Adrenal gland (tissue), 12 donors: ENCODE measurements around the gene DGKH. TPM values are rescaled to one million over a fixed set of nuclear protein-coding genes. Genes with fewer than 3 reads are reported as not detected.
A peak's percentile ranks its signal among the peaks of the same experiment; 100 is the strongest.

Experiments
- DNase-seq, 7 donors: peaks; one replicate each; pipeline ENCODE4 v3.0.0-alpha.2; 2019 to 2020
- H3K27ac ChIP-seq, 5 donors: fragments of 200-600 bp; sonication (generic) in 4 of 5; 1 replicate in 3 of 5; 2 replicates in 2 of 5; pipeline versions ENCODE4 v1.5.1 to v1.8.0; 2016 to 2020; ENCODE audit warnings: mild to moderate bottlenecking in 1 of 5
- H3K27me3 ChIP-seq: fragments of 200-600 bp; 2 replicates; pipeline ENCODE4 v1.8.0; 2021
- H3K36me3 ChIP-seq, 2 donors: fragments of 200-600 bp; replicated peaks in 1 of 2; 1 replicate in 1 of 2; 2 replicates in 1 of 2; pipeline versions ENCODE4 v1.5.1 to v1.8.0; 2018 to 2022
- H3K4me1 ChIP-seq, 2 donors: fragments of 200-600 bp; replicated peaks in 1 of 2; 1 replicate in 1 of 2; 2 replicates in 1 of 2; pipeline versions ENCODE4 v1.5.1 to v1.8.0; 2018 to 2021
- H3K4me3 ChIP-seq, 4 donors: fragments of 200-600 bp; sonication (generic) in 3 of 4; one replicate each; pipeline ENCODE4 v1.5.1; 2016 to 2018
- H3K9me3 ChIP-seq, 3 donors: fragments of 200-600 bp; sonication (generic) in 1 of 3; replicated peaks in 1 of 3; 1 replicate in 2 of 3; 2 replicates in 1 of 3; pipeline versions ENCODE4 v1.5.1 to v1.8.0; 2016 to 2021
- CTCF ChIP-seq, 6 experiments: fragments of 450-650 bp in 4 of 6; fragments of 200-600 bp in 2 of 6; sonication (generic) in 1 of 6; IDR thresholded peaks; 1 replicate in 5 of 6; 2 replicates in 1 of 6; pipeline versions ENCODE4 v1.5.1 to v1.8.0; 2016 to 2021; ENCODE audit warnings: antibody characterized with exemption in 6 of 6, mild to moderate bottlenecking in 2 of 6, moderate library complexity in 1 of 6
- POLR2A ChIP-seq, 2 donors: fragments of 450-650 bp; IDR thresholded peaks; one replicate each; pipeline ENCODE4 v1.6.1; 2017; ENCODE audit warnings: antibody characterized with exemption in 2 of 2, mild to moderate bottlenecking in 2 of 2, moderate library complexity in 1 of 2
- WGBS, 4 donors: extraction: QIAGEN DNeasy Blood & Tissue Kit in 2 of 4; methylation state at CpG; one replicate each; pipeline versions ENCODE4 v1.1.5 to v1.1.7; 2013 to 2017; 5-methylcytosine and 5-hydroxymethylcytosine counted together
- intact Hi-C, 2 donors: fragments of 100-400 bp; cut with DNase I; formaldehyde crosslinking; loops; one replicate each; pipeline versions ENCODE4 v1.14.1 to v1.15.0; 2022 to 2023
- polyA plus RNA-seq, 3 donors: library from polyadenylated mRNA; stranded (reverse); fragments of 200-250 nt in 2 of 3; fragments of 350-450 nt in 1 of 3; fragmentation: Illumina TruSeq in 1 of 3; extraction: RNeasy Lipid Tissue Mini Kit (QIAGEN cat#74804) in 1 of 3; gene quantifications; one replicate each; pipeline ENCODE4 v1.2.3, GENCODE V29; 2013 to 2014
- total RNA-seq, 9 donors: library from RNA; depleted of rRNA in 4 of 9; stranded (reverse); fragments of >200 nt in 4 of 9; fragments of 120-200 nt in 1 of 9; fragmentation: NEBNext Ultra II Directional in 1 of 9; extraction: Animal tissue kit (Norgen Biotek cat#: 25700) in 1 of 9; gene quantifications; one replicate each; pipeline versions ENCODE4 v1.1.0 to v1.2.4, GENCODE V29; 2013 to 2023
- donor health status: healthy with polysubstance abuse.
- donor health status: Bipolar disorder and iron deficiency.
- donor health status: DM: yes; HTN: yes; CAD: no.
- donor health status: DM: no; HTN: no; CAD: no.
- donor health status: DM: no; HTN: no; CAD: no.
- donor health status: DM: yes; HTN: yes; CAD: no.

The DGKH gene
- total and polyA plus RNA-seq, 12 donors = 0.81 to 7.1 (median 3.6) TPM

GRCh38 chr13:42108217-42108616, 59.8 kb downstream of the DGKH start:
- DNase-seq = no peak
- H3K4me1 ChIP-seq = no peaks in the 10 kb centered on the region
- H3K36me3 ChIP-seq = no peaks in the 10 kb centered on the region
- WGBS, 4 donors = 92 to 93% (median 93%) methylated on average over 4 of the region's 4 CpGs
- H3K9me3 ChIP-seq = no peaks in the 10 kb centered on the region
- intact Hi-C loops = loop anchor here in 1 of 2 donors (10.0 kb wide), 1 partner anchor 443 kb away; no protein-coding TSS in a partner anchor
- TF ChIP-seq CTCF (IDR thresholded peaks at IDR 0.05) = no peak
- no peak for TF ChIP-seq POLR2A (IDR thresholded peaks at IDR 0.05)
- no peak overlapping the region for H3K4me3 ChIP-seq
- H3K27me3 ChIP-seq = no peaks in the 10 kb centered on the region
- H3K27ac ChIP-seq = no peak overlapping the region

- H3K27me3 ChIP-seq = no peaks in the 10 kb centered on the region
- TF ChIP-seq POLR2A (IDR thresholded peaks at IDR 0.05) = no peak
- TF ChIP-seq CTCF (IDR thresholded peaks at IDR 0.05) = no peak
- DNase-seq = no peak
- WGBS, 4 donors = 89 to 100% (median 95%) methylated on average over 2 of the region's 2 CpGs
- intact Hi-C loops = loop anchor here (5.0 to 10.0 kb wide), 3 partner anchors 443 to 695 kb away; no protein-coding TSS in a partner anchor
- no peak overlapping the region for H3K4me3 ChIP-seq
- no peaks in the 10 kb centered on the region for H3K36me3 ChIP-seq
- H3K4me1 ChIP-seq = no peaks in the 10 kb centered on the region
- no peaks in the 10 kb centered on the region for H3K9me3 ChIP-seq
- H3K27ac ChIP-seq = no peak overlapping the region
Measured at GRCh38 chr13:42109957-42110356, 61.5 kb downstream of the DGKH start.

- TF ChIP-seq POLR2A (IDR thresholded peaks at IDR 0.05) (no peak), CTCF (IDR thresholded peaks at IDR 0.05) (peak; percentile 81 to 93 (median 86))
- no peaks in the 10 kb centered on the region for H3K36me3 ChIP-seq
- WGBS, 4 donors = 14 to 19% (median 16%) methylated on average over 7 of the region's 7 CpGs
- DNase-seq = peak in 4 of 7 donors; percentile 21 to 36 (median 30)
- no peaks in the 10 kb centered on the region for H3K27me3 ChIP-seq
- intact Hi-C loops = loop anchor here (5.0 to 10.0 kb wide), 2 partner anchors 443 to 696 kb away; no protein-coding TSS in a partner anchor
- H3K4me3 ChIP-seq = no peak overlapping the region
- H3K9me3 ChIP-seq = no peaks in the 10 kb centered on the region
- H3K27ac ChIP-seq = no peak overlapping the region
- H3K4me1 ChIP-seq = no peaks in the 10 kb centered on the region
Measured at GRCh38 chr13:42110410-42111155, 62.1 kb downstream of the DGKH start.

GRCh38 chr13:42112864-42113263, 64.4 kb downstream of the DGKH start:
- DNase-seq = no peak
- H3K27me3 ChIP-seq = no peaks in the 10 kb centered on the region
- no peaks in the 10 kb centered on the region for H3K36me3 ChIP-seq
- intact Hi-C loops = loop anchor here (5.0 to 10.0 kb wide), 2 partner anchors 446 to 698 kb away; no protein-coding TSS in a partner anchor
- no peak overlapping the region for H3K4me3 ChIP-seq
- 54 to 70% (median 67%) methylated on average over 3 to 4 of the region's 4 CpGs for WGBS, 4 donors
- no peak overlapping the region for H3K27ac ChIP-seq
- no peak for TF ChIP-seq POLR2A (IDR thresholded peaks at IDR 0.05)
- no peak for TF ChIP-seq CTCF (IDR thresholded peaks at IDR 0.05)
- no peaks in the 10 kb centered on the region for H3K4me1 ChIP-seq
- no peaks in the 10 kb centered on the region for H3K9me3 ChIP-seq
